H1 (cell line): ENCODE data around the gene NOS1AP. TPM values are rescaled to one million over a fixed set of nuclear protein-coding genes. Genes with fewer than 3 reads are reported as not detected.

Source experiments
- CTCF ChIA-PET: fragments of 300-600 bp; sonication (Branson Sonifier 250); formaldehyde crosslinking; loops from one replicate; lab custom pipeline; 2021; ENCODE audit not compliant: partially characterized antibody; lab: Charles Lee
- POLR2A ChIA-PET: fragments of 300-600 bp; sonication (Branson Sonifier 250); formaldehyde crosslinking; loops from one replicate; lab custom pipeline; 2021; ENCODE audit warnings: inconsistent platforms; ENCODE audit not compliant: partially characterized antibody; lab: Charles Lee
- DNase-seq, 2 experiments: peaks; one replicate each; pipeline versions ENCODE4 v3.0.0 to v3.0.0-alpha.2; 2010 to 2022; ENCODE audit warnings: low spot score in 2 of 2, low read depth in 1 of 2, mixed read lengths in 1 of 2
- FAIRE-seq: peaks from 2 replicates; lab custom pipeline; 2011; peaks lifted over from hg19 to GRCh38; lab: Jason Lieb, UNC
- H2AFZ ChIP-seq: 2 replicates; pipeline ENCODE4 v1.8.1; 2012; ENCODE audit warnings: low read length, inconsistent platforms
- H2AK5ac ChIP-seq: 2 replicates; pipeline ENCODE4 v1.6.1; 2013; ENCODE audit warnings: low read depth, low read length
- H2BK120ac ChIP-seq: replicated peaks from 2 replicates; pipeline ENCODE3; 2013; ENCODE audit warnings: low read depth, low read length, inconsistent platforms
- H2BK12ac ChIP-seq: 2 replicates; pipeline ENCODE4 v1.6.1; 2013; ENCODE audit warnings: low read depth, low read length
- H2BK15ac ChIP-seq: 2 replicates; pipeline ENCODE4 v1.6.1; 2013; ENCODE audit warnings: low read length
- H2BK20ac ChIP-seq: 2 replicates; pipeline ENCODE4 v1.6.1; 2013; ENCODE audit warnings: low read length
- H2BK5ac ChIP-seq: 2 replicates; pipeline ENCODE4 v1.6.1; 2013; ENCODE audit warnings: low read depth, low read length
- H3K14ac ChIP-seq: 2 replicates; pipeline ENCODE4 v1.6.1; 2013; ENCODE audit warnings: inconsistent platforms; ENCODE audit not compliant: insufficient read length
- H3K18ac ChIP-seq: 2 replicates; pipeline ENCODE4 v1.6.1; 2013; ENCODE audit warnings: low read length; ENCODE audit errors: extremely low read depth
- H3K23ac ChIP-seq: 2 replicates; pipeline ENCODE4 v1.6.1; 2013; ENCODE audit warnings: inconsistent platforms; ENCODE audit not compliant: insufficient read length
- H3K23me2 ChIP-seq: 2 replicates; pipeline ENCODE4 v1.6.1; 2013; ENCODE audit warnings: low read depth, low read length
- H3K27ac ChIP-seq: 2 replicates; pipeline ENCODE4 v1.6.1; 2011; ENCODE audit warnings: low read depth, low read length, inconsistent platforms
- H3K27me3 ChIP-seq, 4 experiments: replicated peaks in 1 of 4; 1 replicate in 1 of 4; 2 replicates in 3 of 4; pipeline versions ENCODE4 v1.6.1 to v1.8.1; 2011 to 2013; ENCODE audit warnings: low read length in 3 of 4, mild to moderate bottlenecking in 3 of 4, inconsistent platforms in 2 of 4, mixed read lengths in 2 of 4, moderate library complexity in 1 of 4; ENCODE audit not compliant: control insufficient read depth in 3 of 4, insufficient read depth in 3 of 4; ENCODE audit errors: extremely low read depth in 1 of 4
- H3K36me3 ChIP-seq, 4 experiments: 2 replicates each; pipeline versions ENCODE4 v1.6.1 to v1.8.1; 2011 to 2013; ENCODE audit warnings: mild to moderate bottlenecking in 4 of 4, low read length in 3 of 4, moderate library complexity in 2 of 4, control low read depth in 1 of 4, inconsistent platforms in 1 of 4; ENCODE audit not compliant: insufficient read depth in 4 of 4, control insufficient read depth in 2 of 4
- H3K4ac ChIP-seq: replicated peaks from 2 replicates; pipeline ENCODE3; 2013; ENCODE audit warnings: low read length, low read depth, mixed read lengths, inconsistent platforms; ENCODE audit not compliant: insufficient read length
- H3K4me1 ChIP-seq, 4 experiments: replicated peaks in 1 of 4; 1 replicate in 1 of 4; 2 replicates in 3 of 4; pipeline versions ENCODE4 v1.6.1 to v1.8.1; 2011 to 2013; ENCODE audit warnings: low read length in 3 of 4, inconsistent platforms in 2 of 4, mixed read lengths in 1 of 4; ENCODE audit not compliant: insufficient read depth in 4 of 4, control insufficient read depth in 3 of 4
- H3K4me2 ChIP-seq, 2 experiments: 2 replicates each; pipeline versions ENCODE4 v1.6.1 to v1.8.1; 2011 to 2013; ENCODE audit warnings: low read depth in 2 of 2, low read length in 2 of 2, control low read depth in 1 of 2, inconsistent platforms in 1 of 2, mild to moderate bottlenecking in 1 of 2; ENCODE audit not compliant: insufficient read depth in 1 of 2
- H3K4me3 ChIP-seq, 4 experiments: fragments of 200-600, 300-600 bp in 1 of 4; sonication (generic), shearing (Covaris generic), sonication (Bioruptor Twin) in 1 of 4; 2 replicates each; pipeline versions ENCODE4 v1.5.1 to v1.8.1; 2011 to 2016; ENCODE audit warnings: low read length in 4 of 4, low read depth in 3 of 4, control low read depth in 2 of 4, inconsistent platforms in 2 of 4, mild to moderate bottlenecking in 2 of 4, mixed read lengths in 1 of 4, moderate library complexity in 1 of 4; ENCODE audit not compliant: insufficient read depth in 2 of 4; ENCODE audit errors: extremely low read depth in 1 of 4
- H3K56ac ChIP-seq: replicated peaks from 2 replicates; pipeline ENCODE3; 2013; ENCODE audit warnings: low read depth, mild to moderate bottlenecking, mixed read lengths, low read length, inconsistent platforms; ENCODE audit not compliant: insufficient read length
- H3K79me1 ChIP-seq: 2 replicates; pipeline ENCODE4 v1.6.1; 2013; ENCODE audit warnings: low read depth, low read length, control low read depth
- H3K79me2 ChIP-seq, 2 experiments: 2 replicates each; pipeline versions ENCODE4 v1.6.1 to v1.8.1; 2012 to 2013; ENCODE audit warnings: low read length in 2 of 2, mild to moderate bottlenecking in 2 of 2, inconsistent platforms in 1 of 2; ENCODE audit not compliant: insufficient read depth in 2 of 2, control insufficient read depth in 1 of 2
- H3K9ac ChIP-seq, 4 experiments: replicated peaks in 1 of 4; 1 replicate in 1 of 4; 2 replicates in 3 of 4; pipeline versions ENCODE4 v1.6.1 to v1.8.1; 2011 to 2013; ENCODE audit warnings: low read depth in 3 of 4, low read length in 3 of 4, control low read depth in 2 of 4, mild to moderate bottlenecking in 2 of 4, moderate library complexity in 2 of 4, inconsistent platforms in 1 of 4; ENCODE audit errors: extremely low read depth in 1 of 4
- H3K9me3 ChIP-seq, 2 experiments: 2 replicates each; pipeline versions ENCODE4 v1.6.1 to v1.8.1; 2012 to 2013; ENCODE audit warnings: mild to moderate bottlenecking in 2 of 2, moderate library complexity in 2 of 2, control low read depth in 1 of 2, inconsistent platforms in 1 of 2, low read depth in 1 of 2, low read length in 1 of 2, mixed read lengths in 1 of 2; ENCODE audit not compliant: insufficient read depth in 2 of 2
- H4K20me1 ChIP-seq, 2 experiments: replicated peaks in 1 of 2; 2 replicates each; pipeline versions ENCODE3 to v1.8.1; 2011 to 2013; ENCODE audit warnings: inconsistent platforms in 2 of 2, low read length in 2 of 2, mild to moderate bottlenecking in 1 of 2; ENCODE audit not compliant: insufficient read depth in 2 of 2, control insufficient read depth in 1 of 2
- H4K5ac ChIP-seq: 2 replicates; pipeline ENCODE4 v1.6.1; 2013; ENCODE audit warnings: low read length, low read depth, mixed read lengths, inconsistent platforms; ENCODE audit not compliant: insufficient read length
- H4K8ac ChIP-seq: 2 replicates; pipeline ENCODE4 v1.8.0; 2013; ENCODE audit warnings: mild to moderate bottlenecking, moderate library complexity, low read length, inconsistent platforms; ENCODE audit not compliant: insufficient read depth; ENCODE audit errors: extremely low read depth
- H4K91ac ChIP-seq: replicated peaks from 2 replicates; pipeline ENCODE3; 2013; ENCODE audit warnings: low read length, mixed read lengths, inconsistent platforms; ENCODE audit not compliant: insufficient read length
- BACH1 ChIP-seq: IDR thresholded peaks from 2 replicates; pipeline ENCODE4 v1.6.1; 2012; ENCODE audit warnings: low read length, improper control_type of control experiment
- CREB1 ChIP-seq: IDR thresholded peaks from 2 replicates; pipeline ENCODE4 v1.6.1; 2012; ENCODE audit warnings: inconsistent platforms
- EZH2 ChIP-seq: fragments of 200-600 bp; sonication (generic); IDR thresholded peaks from 2 replicates; pipeline ENCODE4 v1.7.1; 2012; ENCODE audit warnings: low read depth, mild to moderate bottlenecking, moderate library complexity, low read length, inconsistent platforms; ENCODE audit not compliant: severe bottlenecking
- MAFK ChIP-seq: IDR thresholded peaks from 2 replicates; pipeline ENCODE4 v1.6.1; 2012; ENCODE audit warnings: low read depth, mild to moderate bottlenecking, improper control_type of control experiment, low read length
- NANOG ChIP-seq: IDR thresholded peaks from 2 replicates; pipeline ENCODE4 v1.6.1; 2011; ENCODE audit warnings: low read length, low read depth, mild to moderate bottlenecking, inconsistent platforms; ENCODE audit not compliant: insufficient read depth, poor library complexity, severe bottlenecking
- PHF8 ChIP-seq: fragments of 200-600 bp; sonication (generic); conservative IDR thresholded peaks from 2 replicates; pipeline ENCODE4 v1.7.1; 2012; ENCODE audit warnings: low read depth, mild to moderate bottlenecking, inconsistent platforms, low read length, moderate library complexity
- POLR2A ChIP-seq, 2 experiments: IDR thresholded peaks; 1 replicate in 1 of 2; 2 replicates in 1 of 2; pipeline ENCODE4 v1.6.1; 2011; ENCODE audit warnings: low read depth in 2 of 2, low read length in 2 of 2, mild to moderate bottlenecking in 2 of 2; ENCODE audit errors: control extremely low read depth in 1 of 2
- POLR2AphosphoS5 ChIP-seq: IDR thresholded peaks from 2 replicates; pipeline ENCODE4 v1.6.1; 2011; ENCODE audit warnings: low read depth, low read length
- RXRA ChIP-seq: IDR thresholded peaks from 2 replicates; pipeline ENCODE4 v1.6.1; 2011; ENCODE audit warnings: low read depth, mild to moderate bottlenecking, low read length, moderate library complexity; ENCODE audit not compliant: insufficient read depth
- SIX5 ChIP-seq: IDR thresholded peaks from 2 replicates; pipeline ENCODE4 v1.6.1; 2011; ENCODE audit warnings: mild to moderate bottlenecking, low read depth, low read length
- TAF1 ChIP-seq: IDR thresholded peaks from 2 replicates; pipeline ENCODE4 v1.6.1; 2011; ENCODE audit warnings: mild to moderate bottlenecking, low read depth, low read length
- TAF7 ChIP-seq: optimal IDR thresholded peaks from 2 replicates; pipeline ENCODE3; 2011; ENCODE audit warnings: low read depth, mild to moderate bottlenecking, inconsistent platforms, low read length, moderate library complexity, borderline replicate concordance
- WGBS, 2 experiments: shearing (Covaris generic) in 1 of 2; methylation state at CpG; one replicate each; pipeline versions ENCODE4 v1.1.6 to v1.1.7; 2013 to 2015; ENCODE audit warnings: low lambda C conversion rate in 2 of 2, mixed read lengths in 2 of 2, inconsistent platforms in 1 of 2, low coverage in 1 of 2, missing lambda C conversion rate in 1 of 2; ENCODE audit not compliant: insufficient replicate concordance in 2 of 2, insufficient coverage in 1 of 2, insufficient read length in 1 of 2; ENCODE audit errors: extremely low coverage in 1 of 2, missing lambda C conversion rate in 1 of 2; 5-methylcytosine and 5-hydroxymethylcytosine counted together
- polyA plus RNA-seq, 7 experiments: library from polyadenylated mRNA; depleted of rRNA in 3 of 7; stranded (reverse) in 5 of 7; unstranded in 2 of 7; fragments of >200 nt in 5 of 7; fragments of 200-250 nt in 2 of 7; gene quantifications; 1 replicate in 5 of 7; 2 replicates in 1 of 7; 4 replicates in 1 of 7; pipeline versions ENCODE4 v1.2.1 to v1.2.3, GENCODE V29; 2011 to 2013; ENCODE audit warnings: missing spikeins in 2 of 7, mixed read lengths in 2 of 7
- total RNA-seq: library from RNA; stranded (reverse); fragmentation: NEBNext Ultra II Directional; extraction: Animal tissue kit (Norgen Biotek cat#: 25700); gene quantifications from 2 replicates; pipeline ENCODE4 v1.2.1, GENCODE V29; 2021
- TF ChIP-seq, protein P1 (sequence below): IDR thresholded peaks from 2 replicates; pipeline ENCODE4 v1.6.1; 2012; ENCODE audit warnings: low read length, inconsistent platforms

NOS1AP gene
- total and polyA plus RNA-seq, 2 of the 8 experiments (the other 6 are each of a cell fraction or from before 2014, with no cell fraction given): 2.4 to 12.1 TPM

DNA sequence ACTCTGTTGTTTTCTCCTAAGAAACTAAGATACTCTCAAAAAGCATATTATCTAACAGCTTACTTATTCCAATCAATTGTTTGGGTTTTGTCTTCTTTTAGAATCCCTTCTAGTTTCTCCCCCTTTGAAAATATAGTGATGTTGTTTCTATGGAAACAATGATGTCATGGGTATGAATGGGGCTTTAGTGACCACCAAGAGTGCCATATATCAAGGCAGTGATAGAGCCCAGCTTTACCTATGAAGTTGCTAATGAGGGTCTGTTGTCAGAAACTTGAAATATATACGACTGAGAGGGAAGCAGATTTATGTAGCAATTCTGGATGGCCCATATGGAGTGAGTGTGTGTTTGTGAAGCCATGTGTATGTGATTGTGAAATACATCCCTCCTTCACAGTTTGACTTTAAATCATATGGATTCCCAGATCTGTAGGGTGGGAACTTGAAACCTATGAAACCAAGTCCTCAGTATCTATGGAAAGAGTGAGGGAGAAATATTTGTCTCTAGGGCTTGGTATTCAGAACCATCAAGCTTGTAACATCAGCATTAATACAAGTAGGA, 190.5 kb downstream of the NOS1AP start:
- Histone ChIP-seq H3K9ac (no peak overlapping the region), H3K18ac (no peak overlapping the region), H4K5ac (no peak overlapping the region), H2BK15ac (no peak overlapping the region), H2BK5ac (no peak overlapping the region), H2BK12ac (no peak overlapping the region), H4K8ac (no peak overlapping the region), H3K79me2 (no peaks in the 10 kb centered on the region), H2BK20ac (no peak overlapping the region), H3K4me1 (no peaks in the 10 kb centered on the region), H3K14ac (no peak overlapping the region), H3K27ac (no peak overlapping the region), H3K4me2 (no peak overlapping the region), H3K23ac (no peak overlapping the region), H3K9me3 (no peaks in the 10 kb centered on the region), H3K4ac (no peak overlapping the region), H3K36me3 (no peaks in the 10 kb centered on the region), H3K27me3 (no peaks in the 10 kb centered on the region), H4K91ac (no peak overlapping the region), H4K20me1 (no peaks in the 10 kb centered on the region), H3K79me1 (no peaks in the 10 kb centered on the region), H2AFZ (no peak overlapping the region), H3K56ac (no peak overlapping the region), H3K4me3 (no peak overlapping the region), H2AK5ac (no peak overlapping the region), H2BK120ac (no peak overlapping the region), H3K23me2 (no peaks in the 10 kb centered on the region)
- DNase-seq (no peak), FAIRE-seq (no peak)
- POLR2A ChIA-PET: no interaction called here
- WGBS, 2 experiments: 65% methylated on average over 1 of the region's 1 CpG; no CpG with 5 or more reads in 1 of the 2 experiments
- CTCF ChIA-PET: interaction anchor here (0.9 to 1.1 kb wide), 3 partner anchors 10 to 40 kb away, joined by 3 read pairs; no protein-coding TSS in a partner anchor
- TF ChIP-seq EZH2 (no peak), TAF7 (no peak), SIX5 (no peak), NANOG (no peak), MAFK (no peak), BACH1 (no peak), PHF8 (no peak), TAF1 (no peak), RXRA (no peak), CREB1 (no peak), POLR2A (IDR thresholded peaks at IDR 0.05; ENCODE audit: control extremely low read depth in 1 of 2, low read depth in 2 of 2, low read length in 2 of 2) (no peak), POLR2AphosphoS5 (no peak)
- TF ChIP-seq, protein P1, sequence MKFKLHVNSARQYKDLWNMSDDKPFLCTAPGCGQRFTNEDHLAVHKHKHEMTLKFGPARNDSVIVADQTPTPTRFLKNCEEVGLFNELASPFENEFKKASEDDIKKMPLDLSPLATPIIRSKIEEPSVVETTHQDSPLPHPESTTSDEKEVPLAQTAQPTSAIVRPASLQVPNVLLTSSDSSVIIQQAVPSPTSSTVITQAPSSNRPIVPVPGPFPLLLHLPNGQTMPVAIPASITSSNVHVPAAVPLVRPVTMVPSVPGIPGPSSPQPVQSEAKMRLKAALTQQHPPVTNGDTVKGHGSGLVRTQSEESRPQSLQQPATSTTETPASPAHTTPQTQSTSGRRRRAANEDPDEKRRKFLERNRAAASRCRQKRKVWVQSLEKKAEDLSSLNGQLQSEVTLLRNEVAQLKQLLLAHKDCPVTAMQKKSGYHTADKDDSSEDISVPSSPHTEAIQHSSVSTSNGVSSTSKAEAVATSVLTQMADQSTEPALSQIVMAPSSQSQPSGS: no peak
